Activated T-cell treated with anti-CD3 and anti-CD28 coated beads, Interleukin-2, amount 50 U/mL, for 72 hours (primary cell): ENCODE results near the gene USP50. TPM values are rescaled to one million over a fixed set of nuclear protein-coding genes. Genes with fewer than 3 reads are reported as not detected.
"Not testable (repeated sequence)": the region's sequence is repeated elsewhere in the genome, so short reads cannot be mapped to it uniquely, and the experiment has no call there.

Source experiments
- ATAC-seq, 2 donors: fragments of 150-1000 bp; cut with Tn5 transposase; replicated peaks in 1 of 2; 2 replicates each; pipeline ENCODE4 v1.10.0; 2021; ENCODE audit warnings: moderate library complexity in 2 of 2, mild to moderate bottlenecking in 1 of 2
- DNase-seq, 2 donors: peaks; one replicate each; pipeline ENCODE4 v3.0.0; 2021 to 2022; ENCODE audit warnings: mixed read lengths in 1 of 2
- H3K27ac Mint-ChIP-seq: one replicate; pipeline ENCODE4 v1.8.0; 2022; ENCODE audit warnings: mild to moderate bottlenecking, moderate library complexity, mixed read lengths
- H3K27me3 Mint-ChIP-seq: one replicate; pipeline ENCODE4 v1.8.0; 2022; ENCODE audit warnings: low read depth, mixed read lengths
- H3K36me3 Mint-ChIP-seq, 2 donors: one replicate each; pipeline ENCODE4 v1.8.0; 2022; ENCODE audit warnings: mixed read lengths in 2 of 2, mild to moderate bottlenecking in 1 of 2; ENCODE audit not compliant: insufficient read depth in 2 of 2
- H3K4me1 Mint-ChIP-seq: one replicate; pipeline ENCODE4 v1.8.0; 2022; ENCODE audit warnings: low read depth, mixed read lengths
- H3K4me3 Mint-ChIP-seq, 2 donors: one replicate each; pipeline ENCODE4 v1.8.0; 2022; ENCODE audit warnings: mild to moderate bottlenecking in 2 of 2, mixed read lengths in 2 of 2, moderate library complexity in 2 of 2
- H3K9me3 Mint-ChIP-seq, 2 donors: one replicate each; pipeline ENCODE4 v1.8.0; 2022; ENCODE audit warnings: mixed read lengths in 2 of 2
- total RNA-seq, 2 donors: library from RNA; stranded (reverse); gene quantifications; one replicate each; pipeline ENCODE4 v1.2.3, GENCODE V29; 2022

The USP50 gene
- total RNA-seq, 2 donors from 2014 or later = not detected

GRCh38 chr15:50494547-50494946 is 51.9 kb downstream of the USP50 start:
- not testable (repeated sequence) for H3K9me3 Mint-ChIP-seq, H3K27ac Mint-ChIP-seq, H3K4me3 Mint-ChIP-seq, H3K4me1 Mint-ChIP-seq, ATAC-seq, H3K27me3 Mint-ChIP-seq, DNase-seq
- peaks cover 1 to 25% of the 10 kb centered on the region in 2 donors for H3K36me3 Mint-ChIP-seq

DNA sequence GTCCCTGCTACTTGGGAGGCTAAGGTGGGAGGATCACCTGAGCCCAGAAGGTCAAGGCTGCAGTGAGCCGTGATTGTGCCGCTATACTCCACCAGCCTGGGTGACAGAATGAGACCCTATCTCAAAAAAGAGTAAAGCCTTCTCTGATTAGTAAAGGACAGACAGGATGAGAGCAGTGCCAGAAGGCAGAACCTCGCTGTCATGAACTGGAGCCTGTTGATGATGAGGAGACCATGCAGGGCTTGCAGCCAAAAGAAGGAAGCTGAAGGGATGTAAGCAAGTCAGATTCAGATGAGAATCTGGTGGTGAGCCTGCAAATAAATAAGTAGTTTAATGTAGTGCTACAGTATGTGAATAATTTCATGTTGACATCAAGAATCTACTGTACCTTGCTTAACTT is 52.8 kb downstream of the USP50 start:
- DNase-seq (no peak), ATAC-seq (no peak)
- H3K27ac Mint-ChIP-seq = peak overlapping the region; percentile 23
- H3K9me3 Mint-ChIP-seq = no peaks in the 10 kb centered on the region
- H3K27me3 Mint-ChIP-seq = no peaks in the 10 kb centered on the region
- H3K4me1 Mint-ChIP-seq = no peaks in the 10 kb centered on the region
- H3K36me3 Mint-ChIP-seq = peaks cover 0 to 25% of the 10 kb centered on the region in 2 donors
- no peak overlapping the region for H3K4me3 Mint-ChIP-seq

GRCh38 chr15:50487287-50487686 is 59.2 kb downstream of the USP50 start:
- Mint-ChIP-seq H3K36me3 (peaks cover 3 to 37% of the 10 kb centered on the region in 2 donors), H3K27me3 (no peaks in the 10 kb centered on the region), H3K27ac (peak overlapping the region; percentile 58), H3K9me3 (no peaks in the 10 kb centered on the region), H3K4me1 (peaks cover 22% of the 10 kb centered on the region), H3K4me3 (peak overlapping the region in 1 of 2 donors; percentile 25)
- peak; percentile 65 to 80 for ATAC-seq
- no peak for DNase-seq

GRCh38 chr15:50485389-50485788 is 61.1 kb downstream of the USP50 start:
- peaks cover 22% of the 10 kb centered on the region for H3K4me1 Mint-ChIP-seq
- H3K36me3 Mint-ChIP-seq = peaks cover 13 to 42% of the 10 kb centered on the region in 2 donors

DNA sequence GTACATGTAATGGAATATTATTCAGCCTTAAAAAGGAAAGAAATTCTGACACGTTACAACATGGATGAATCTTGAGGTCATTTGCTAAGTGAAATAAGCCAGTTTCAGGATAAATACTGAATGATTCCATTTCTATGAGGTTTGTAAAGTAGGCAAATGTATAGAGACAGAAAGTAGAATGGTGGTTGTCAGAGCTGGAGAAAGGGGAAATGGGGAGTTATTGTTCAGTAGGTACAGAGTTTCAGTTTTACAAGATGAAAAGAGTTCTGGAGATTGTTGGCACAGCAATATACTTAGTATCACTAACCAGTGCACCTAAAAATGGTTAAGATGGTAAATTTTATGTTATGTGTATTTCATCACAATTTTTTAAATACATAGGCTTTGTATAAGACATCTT is 61.7 kb downstream of the USP50 start:
- no peaks in the 10 kb centered on the region for H3K9me3 Mint-ChIP-seq
- H3K4me3 Mint-ChIP-seq = no peak overlapping the region
- peaks cover 13 to 40% of the 10 kb centered on the region in 2 donors for H3K36me3 Mint-ChIP-seq
- no peaks in the 10 kb centered on the region for H3K27me3 Mint-ChIP-seq
- DNase-seq = no peak
- H3K4me1 Mint-ChIP-seq = peaks cover 22% of the 10 kb centered on the region
- peak in 1 of 2 donors; percentile 42 for ATAC-seq
- H3K27ac Mint-ChIP-seq = peak overlapping the region; percentile 66

More at GRCh38 chr15:50485389-50485788, 61.1 kb downstream of the USP50 start:
- ATAC-seq = no peak
- H3K27ac Mint-ChIP-seq = no peak overlapping the region
- no peak overlapping the region for H3K4me3 Mint-ChIP-seq
- H3K27me3 Mint-ChIP-seq = no peaks in the 10 kb centered on the region
- no peak for DNase-seq
- H3K9me3 Mint-ChIP-seq = no peaks in the 10 kb centered on the region

- no peak for DNase-seq
- Mint-ChIP-seq H3K27me3 (no peaks in the 10 kb centered on the region), H3K9me3 (no peaks in the 10 kb centered on the region), H3K4me1 (no peaks in the 10 kb centered on the region), H3K36me3 (peaks cover 9 to 23% of the 10 kb centered on the region in 2 donors), H3K27ac (no peak overlapping the region), H3K4me3 (no peak overlapping the region)
- no peak for ATAC-seq
Observed at GRCh38 chr15:50476143-50476542, 70.3 kb downstream of the USP50 start.

- DNase-seq = no peak
- ATAC-seq = no peak
- no peaks in the 10 kb centered on the region for H3K27me3 Mint-ChIP-seq
- peaks cover 5% of the 10 kb centered on the region for H3K4me1 Mint-ChIP-seq
- H3K36me3 Mint-ChIP-seq = peaks cover 0 to 18% of the 10 kb centered on the region in 2 donors
- no peak overlapping the region for H3K27ac Mint-ChIP-seq
- no peak overlapping the region for H3K4me3 Mint-ChIP-seq
- no peaks in the 10 kb centered on the region for H3K9me3 Mint-ChIP-seq
Observed at GRCh38 chr15:50471072-50471471, 75.4 kb downstream of the USP50 start.

GRCh38 chr15:50463423-50464358 is 82.8 kb downstream of the USP50 start:
- Mint-ChIP-seq H3K9me3 (no peaks in the 10 kb centered on the region), H3K27ac (peak overlapping the region; percentile 71), H3K27me3 (no peaks in the 10 kb centered on the region), H3K4me3 (peak overlapping the region in 1 of 2 donors; percentile 15), H3K4me1 (peaks cover 28% of the 10 kb centered on the region), H3K36me3 (peaks cover 5 to 17% of the 10 kb centered on the region in 2 donors)
- DNase-seq = no peak
- ATAC-seq = peak; percentile 60 to 89

DNA sequence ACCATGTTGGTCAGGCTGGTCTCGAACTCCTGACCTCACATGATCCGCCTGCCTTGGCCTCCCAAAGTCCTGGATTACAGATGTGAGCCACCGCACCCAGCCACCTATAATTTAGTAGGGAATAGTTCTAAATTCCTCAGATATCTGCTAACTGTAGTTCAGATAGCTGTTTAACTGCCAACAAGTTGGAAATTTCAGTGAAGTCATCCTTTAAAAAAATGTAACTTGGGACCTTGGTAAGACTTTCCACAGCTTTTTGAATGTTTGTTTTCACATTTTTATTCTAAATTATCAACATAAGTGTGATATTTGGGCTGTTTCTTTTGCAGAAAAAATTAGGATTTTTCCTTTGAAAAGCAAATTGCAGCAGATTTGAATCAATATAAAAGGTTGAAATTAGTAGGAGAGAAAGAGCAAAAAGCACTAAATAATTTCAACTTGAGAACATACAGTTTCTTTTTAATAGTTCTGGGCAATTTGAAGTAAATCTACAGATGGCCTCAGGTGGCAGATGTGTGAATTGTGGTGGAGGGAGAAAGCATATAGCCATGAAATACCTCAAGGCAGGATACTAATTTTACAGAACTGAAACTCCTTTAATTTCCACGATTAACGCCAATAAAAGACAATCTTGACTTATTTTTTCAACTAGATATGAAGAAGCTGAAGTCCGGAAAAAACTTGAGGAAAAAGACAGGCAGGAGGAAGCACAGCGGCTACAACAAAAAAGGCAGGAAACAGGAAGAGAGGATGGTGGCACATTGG is 87.9 kb downstream of the USP50 start:
- Mint-ChIP-seq H3K27ac (peak overlapping the region; percentile 4), H3K4me1 (peaks cover 17% of the 10 kb centered on the region), H3K9me3 (no peaks in the 10 kb centered on the region), H3K27me3 (no peaks in the 10 kb centered on the region), H3K36me3 (peaks cover 9 to 22% of the 10 kb centered on the region in 2 donors), H3K4me3 (no peak overlapping the region)
- ATAC-seq (no peak), DNase-seq (no peak)

DNA sequence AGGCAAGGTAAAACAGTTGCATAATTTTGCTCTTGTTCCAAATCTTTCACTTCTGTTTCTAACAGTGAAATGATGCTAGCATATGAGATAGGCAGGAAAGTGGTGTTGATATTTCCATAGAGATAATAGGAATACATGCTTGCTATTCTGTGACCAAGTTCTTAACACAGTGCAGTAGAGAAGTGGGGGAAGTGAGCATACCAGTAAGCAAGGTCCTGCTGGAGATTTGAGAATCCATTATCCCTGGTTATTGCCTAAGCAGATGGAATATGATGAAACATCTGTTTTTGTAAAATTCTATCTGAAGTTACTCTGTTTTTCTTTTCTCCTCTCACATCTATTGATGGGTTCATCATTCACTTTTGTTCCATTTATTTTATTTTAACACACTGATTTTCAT is 93.5 kb downstream of the USP50 start:
- H3K4me3 Mint-ChIP-seq = no peak overlapping the region
- no peaks in the 10 kb centered on the region for H3K9me3 Mint-ChIP-seq
- peaks cover 4 to 20% of the 10 kb centered on the region in 2 donors for H3K36me3 Mint-ChIP-seq
- no peak overlapping the region for H3K27ac Mint-ChIP-seq
- ATAC-seq = no peak
- H3K4me1 Mint-ChIP-seq = peaks cover 9% of the 10 kb centered on the region
- no peaks in the 10 kb centered on the region for H3K27me3 Mint-ChIP-seq
- no peak for DNase-seq

Other genes with a start within 250 kb of the USP50 start
- gene GABPB1, start 191.5 kb downstream of the USP50 start, total RNA-seq = 10 to 100 TPM; 51.6 to 56.4 TPM
- 10 to 100 TPM; 52.7 to 64.5 TPM for gene USP8, start 122.3 kb downstream of the USP50 start, total RNA-seq
- gene TRPM7, start 140.1 kb upstream of the USP50 start, total RNA-seq = 10 to 100 TPM; 58.5 to 58.7 TPM
- 100 to 1,000 TPM; 130 to 157 TPM for gene SPPL2A, start 219.0 kb upstream of the USP50 start, total RNA-seq